GM12864 (cell line): ENCODE results near the gene LANCL2.

ENCODE experiments used
- DNase-seq: peaks from one replicate; pipeline ENCODE4 v3.0.0-alpha.2; 2011; ENCODE audit warnings: low read depth
- H3K4me3 ChIP-seq: 2 replicates; pipeline ENCODE4 v1.5.1; 2011; ENCODE audit warnings: mild to moderate bottlenecking, low read depth, low read length, control low read depth
- TF ChIP-seq, protein P1 (sequence below): IDR thresholded peaks from 2 replicates; pipeline ENCODE4 v1.5.1; 2011; ENCODE audit warnings: low read depth, mild to moderate bottlenecking, moderate library complexity, low read length, control low read depth, inconsistent platforms; ENCODE audit errors: missing control alignments

LANCL2 gene

GRCh38 chr7:55374213-55374612, 9.1 kb downstream of the LANCL2 start:
- H3K4me3 ChIP-seq, result no peak overlapping the region
- DNase-seq, result no peak
- TF ChIP-seq, protein P1, sequence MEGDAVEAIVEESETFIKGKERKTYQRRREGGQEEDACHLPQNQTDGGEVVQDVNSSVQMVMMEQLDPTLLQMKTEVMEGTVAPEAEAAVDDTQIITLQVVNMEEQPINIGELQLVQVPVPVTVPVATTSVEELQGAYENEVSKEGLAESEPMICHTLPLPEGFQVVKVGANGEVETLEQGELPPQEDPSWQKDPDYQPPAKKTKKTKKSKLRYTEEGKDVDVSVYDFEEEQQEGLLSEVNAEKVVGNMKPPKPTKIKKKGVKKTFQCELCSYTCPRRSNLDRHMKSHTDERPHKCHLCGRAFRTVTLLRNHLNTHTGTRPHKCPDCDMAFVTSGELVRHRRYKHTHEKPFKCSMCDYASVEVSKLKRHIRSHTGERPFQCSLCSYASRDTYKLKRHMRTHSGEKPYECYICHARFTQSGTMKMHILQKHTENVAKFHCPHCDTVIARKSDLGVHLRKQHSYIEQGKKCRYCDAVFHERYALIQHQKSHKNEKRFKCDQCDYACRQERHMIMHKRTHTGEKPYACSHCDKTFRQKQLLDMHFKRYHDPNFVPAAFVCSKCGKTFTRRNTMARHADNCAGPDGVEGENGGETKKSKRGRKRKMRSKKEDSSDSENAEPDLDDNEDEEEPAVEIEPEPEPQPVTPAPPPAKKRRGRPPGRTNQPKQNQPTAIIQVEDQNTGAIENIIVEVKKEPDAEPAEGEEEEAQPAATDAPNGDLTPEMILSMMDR, result no peak

DNA sequence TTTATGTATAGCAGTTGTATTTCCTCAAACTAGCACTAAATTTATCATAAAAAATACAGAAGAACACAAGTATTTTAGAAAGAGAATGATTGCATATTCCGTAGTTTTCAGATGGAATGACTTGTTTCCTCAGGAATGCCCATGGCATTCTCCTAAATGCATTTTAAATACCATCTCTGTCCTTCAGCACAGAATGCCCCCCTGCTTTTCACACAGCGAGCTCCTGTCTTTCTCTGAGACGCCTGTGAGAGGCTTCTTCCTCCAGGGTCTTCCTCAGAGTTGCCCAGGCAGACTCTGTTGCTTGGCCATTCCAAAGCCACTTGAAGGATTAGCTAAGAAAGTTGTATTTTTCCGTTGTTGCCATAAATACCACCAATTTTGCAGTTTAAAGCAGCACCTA, 10.1 kb downstream of the LANCL2 start:
- TF ChIP-seq, protein P1, result no peak
- no peak overlapping the region for H3K4me3 ChIP-seq
- DNase-seq, result no peak

DNA sequence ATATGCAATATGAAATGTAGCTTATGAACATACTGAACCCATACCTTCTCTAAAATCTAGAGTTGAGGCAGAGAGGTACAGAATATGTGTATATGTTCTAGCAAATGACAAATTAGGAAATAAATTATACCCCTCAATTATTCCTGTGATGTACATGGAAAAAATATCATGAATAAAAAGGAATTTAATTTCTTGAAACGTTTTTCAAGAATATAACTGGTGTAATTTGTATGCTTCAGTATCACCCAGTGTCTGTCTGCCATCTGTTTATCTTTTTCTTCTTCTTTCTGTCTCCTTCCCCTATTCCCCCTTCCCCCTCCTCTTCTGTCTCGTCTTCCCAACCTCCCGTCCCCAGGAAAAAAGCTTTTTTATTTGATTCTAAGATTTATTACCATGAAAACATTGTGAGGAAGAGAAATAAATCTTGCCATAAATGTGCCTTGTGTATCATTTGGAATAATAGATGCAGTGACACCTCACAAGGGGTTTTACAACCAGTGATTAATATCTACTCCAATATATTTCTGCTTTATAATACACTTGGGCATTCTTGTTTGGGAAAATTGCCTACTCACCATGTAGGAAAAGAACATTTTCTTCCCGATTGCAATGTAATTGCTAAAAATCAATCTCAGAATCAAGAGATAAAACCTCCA, 12.2 kb downstream of the LANCL2 start:
- TF ChIP-seq, protein P1, result no peak
- no peak for DNase-seq
- H3K4me3 ChIP-seq, result no peak overlapping the region

DNA sequence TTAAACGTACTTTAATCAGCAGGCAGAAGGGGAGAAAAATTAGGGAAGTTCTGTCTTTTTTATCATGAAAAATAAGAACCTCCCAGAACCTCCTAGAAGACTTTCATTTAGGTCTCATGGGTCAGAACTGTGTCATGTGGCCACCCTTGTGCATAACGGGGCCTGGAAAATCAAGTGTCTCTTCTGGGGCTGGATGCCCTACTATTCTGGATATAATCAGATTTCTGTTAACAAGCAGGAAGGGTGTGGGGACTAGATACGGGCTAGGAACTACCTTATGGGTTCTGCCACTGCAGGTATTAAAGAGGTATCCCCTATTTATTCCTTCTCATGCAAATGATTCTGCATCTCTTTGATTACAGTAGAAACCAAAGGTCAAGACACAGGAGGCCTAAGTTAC, 14.1 kb downstream of the LANCL2 start:
- H3K4me3 ChIP-seq, result no peak overlapping the region
- DNase-seq, result no peak

GRCh38 chr7:55381189-55381588, 16.1 kb downstream of the LANCL2 start:
- TF ChIP-seq, protein P1, result no peak
- no peak overlapping the region for H3K4me3 ChIP-seq
- no peak for DNase-seq

More for the DNA sequence above, 14.1 kb downstream of the LANCL2 start:
- TF ChIP-seq, protein P1, result no peak

GRCh38 chr7:55381696-55382095, 16.6 kb downstream of the LANCL2 start:
- DNase-seq, result no peak
- TF ChIP-seq, protein P1, result no peak
- H3K4me3 ChIP-seq, result no peak overlapping the region

- no peak overlapping the region for H3K4me3 ChIP-seq
- TF ChIP-seq, protein P1, result no peak
- DNase-seq, result no peak
These were observed 17.1 kb downstream of the LANCL2 start for GRCh38 chr7:55382251-55382650.
